ENCODE results near the gene ARMC9.
A peak's percentile ranks its signal among the peaks of the same experiment; 100 is the strongest.

ARMC9 gene

DNA sequence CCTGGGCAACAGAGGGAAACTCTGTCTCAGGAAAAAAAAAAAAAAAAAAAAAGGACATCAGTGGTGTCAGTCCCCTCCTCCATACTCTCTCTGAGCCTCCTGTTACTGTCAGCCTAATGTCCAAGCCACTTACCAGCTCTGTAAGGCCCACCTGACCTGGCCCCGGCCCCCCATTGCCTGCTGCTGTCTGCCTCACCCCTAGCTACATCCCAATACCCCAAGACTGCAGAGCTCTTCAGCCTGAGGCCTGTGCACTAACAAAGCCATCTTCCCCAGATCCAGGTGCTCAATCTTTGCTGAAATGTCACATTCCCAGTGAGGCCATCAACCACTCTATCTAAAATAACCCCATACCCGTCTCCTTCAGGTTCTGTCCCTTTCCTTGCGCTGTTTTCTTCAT, 5.7 kb downstream of the ARMC9 start:
- no peak for DNase-seq

DNA sequence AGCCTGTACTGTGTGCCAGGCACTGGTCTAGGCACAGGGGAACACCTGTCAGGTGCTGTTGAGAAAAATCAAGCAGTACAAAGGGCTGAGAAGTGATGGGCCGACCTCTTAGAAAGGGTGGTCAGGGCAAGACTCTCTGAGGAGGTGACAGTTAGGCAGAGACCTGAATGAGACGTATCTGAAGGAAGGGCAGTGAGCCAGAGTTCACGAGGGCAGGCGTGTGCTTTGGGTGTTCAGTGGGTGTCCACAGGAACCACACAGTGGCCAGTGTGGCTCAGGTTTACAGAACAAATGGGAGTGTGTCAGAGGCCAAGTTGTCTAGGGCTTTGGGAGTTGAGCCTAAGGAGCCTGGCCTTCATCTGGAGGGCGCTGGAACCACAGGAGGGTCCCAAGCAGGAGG, 6.2 kb downstream of the ARMC9 start:
- DNase-seq, result no peak

DNA sequence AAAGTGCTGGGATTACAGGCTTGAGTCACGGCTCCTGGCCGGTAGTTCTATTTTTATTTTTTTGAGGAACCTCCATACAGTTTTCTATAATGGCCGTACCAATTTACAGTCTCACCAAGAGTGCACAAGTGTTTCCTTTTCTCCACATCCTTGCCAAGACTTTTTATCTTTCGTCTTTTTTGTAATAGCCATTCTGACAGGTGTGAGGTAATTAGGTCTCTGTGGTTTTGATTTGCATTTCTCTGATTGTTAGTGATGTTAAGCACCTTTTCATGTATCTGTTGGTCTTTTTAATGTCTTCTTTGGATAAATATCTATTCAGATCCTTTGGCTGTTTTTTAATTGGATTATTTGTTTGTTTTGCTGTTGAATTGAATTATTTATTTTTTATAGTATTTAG, 9.3 kb downstream of the ARMC9 start:
- DNase-seq, result no peak

DNA sequence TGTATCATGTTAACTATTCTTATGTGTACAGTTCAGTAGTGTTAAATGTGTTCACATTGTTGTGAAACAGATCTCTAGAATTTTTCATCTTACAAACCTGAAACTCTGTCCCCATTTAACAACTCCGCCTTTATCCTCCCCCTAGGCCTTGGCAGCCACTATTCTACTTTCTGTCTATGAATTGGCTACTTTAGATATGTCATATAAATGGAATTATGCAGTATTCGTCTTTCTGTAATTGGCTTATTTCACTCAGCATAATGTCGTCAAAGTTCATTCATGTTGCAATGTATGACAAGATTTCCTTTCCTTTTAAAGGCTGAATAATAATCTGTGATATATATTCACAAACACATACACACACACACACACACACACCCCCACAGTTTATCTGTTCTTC, 12.4 kb downstream of the ARMC9 start:
- DNase-seq, result no peak

DNA sequence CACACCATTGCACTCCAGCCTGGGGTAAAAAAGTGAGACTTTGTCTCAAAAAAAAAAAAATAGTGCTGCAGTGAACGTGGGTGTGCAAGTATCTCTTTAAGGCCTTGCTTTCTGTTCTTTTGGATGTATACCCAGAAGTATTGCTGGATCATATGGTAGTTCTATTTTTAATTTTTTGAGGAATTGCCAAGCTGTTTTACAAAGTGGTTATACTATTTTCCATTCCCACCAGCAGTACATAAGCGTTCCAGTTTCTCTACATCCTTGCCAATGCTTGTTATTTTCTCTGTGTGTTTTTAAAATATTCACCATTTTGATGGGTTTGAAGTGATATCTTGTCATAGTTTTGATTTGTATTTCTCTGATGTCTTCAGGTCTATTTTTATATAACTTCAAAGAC, 13.1 kb downstream of the ARMC9 start:
- no peak for DNase-seq

DNA sequence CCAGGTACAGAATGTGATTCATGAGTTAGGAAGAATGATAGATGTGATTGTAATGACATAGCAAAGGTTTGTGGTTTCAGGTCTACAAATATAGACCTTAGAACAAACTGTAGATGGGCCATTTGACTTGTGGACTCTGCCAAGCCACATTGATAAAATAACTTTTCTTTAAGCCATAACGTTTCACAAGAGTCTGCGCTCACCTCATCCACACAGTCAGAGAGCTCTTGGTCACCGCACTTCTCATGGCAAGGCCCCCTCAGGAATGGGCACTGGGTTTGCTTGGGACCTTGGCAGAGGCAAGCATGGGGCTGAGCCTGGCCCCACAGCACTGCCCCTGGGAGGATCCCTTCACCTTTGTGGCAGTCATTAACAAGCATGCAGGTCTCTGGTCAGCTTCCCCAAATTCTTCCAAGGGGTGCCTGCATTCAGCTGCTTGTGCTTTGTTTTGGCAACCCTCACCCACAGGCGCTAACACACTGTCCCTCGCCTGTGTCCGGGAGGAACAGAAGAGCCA, 14.0 kb downstream of the ARMC9 start:
- no peak for DNase-seq

DNA sequence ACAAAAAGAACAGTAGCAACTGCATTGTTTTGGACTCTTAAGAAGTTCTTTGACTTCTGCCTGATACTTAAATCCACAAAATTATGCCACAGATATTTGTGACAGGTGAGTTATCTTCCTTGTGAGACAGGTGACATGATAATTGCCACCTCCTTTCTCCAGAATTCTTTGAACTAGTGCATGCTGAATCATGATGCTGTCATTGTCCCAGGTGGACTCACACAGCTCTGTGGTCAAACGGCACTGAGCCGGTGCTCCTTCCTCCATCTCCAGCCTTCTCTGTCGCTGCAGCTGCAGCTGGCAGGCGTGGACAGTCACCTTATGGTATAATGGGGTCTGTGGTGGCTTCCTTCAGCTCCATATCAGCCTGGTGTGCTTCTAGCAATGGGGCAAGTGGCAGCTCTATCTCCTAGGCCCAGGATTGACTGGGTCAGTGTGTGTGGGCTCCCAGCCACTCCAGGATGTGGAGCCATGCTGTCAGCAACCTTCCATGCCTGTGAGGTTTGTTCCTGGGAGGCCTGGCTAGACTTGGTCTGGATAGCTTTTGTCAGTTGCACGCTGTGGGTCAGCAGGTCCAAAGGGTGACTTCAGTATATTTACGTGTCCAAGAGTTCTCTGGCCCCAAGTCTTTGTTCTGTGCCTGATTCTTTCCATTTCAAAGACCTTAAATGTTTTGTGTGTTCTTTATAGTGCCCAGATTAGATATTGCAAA, 15.7 kb downstream of the ARMC9 start:
- DNase-seq, result no peak

DNA sequence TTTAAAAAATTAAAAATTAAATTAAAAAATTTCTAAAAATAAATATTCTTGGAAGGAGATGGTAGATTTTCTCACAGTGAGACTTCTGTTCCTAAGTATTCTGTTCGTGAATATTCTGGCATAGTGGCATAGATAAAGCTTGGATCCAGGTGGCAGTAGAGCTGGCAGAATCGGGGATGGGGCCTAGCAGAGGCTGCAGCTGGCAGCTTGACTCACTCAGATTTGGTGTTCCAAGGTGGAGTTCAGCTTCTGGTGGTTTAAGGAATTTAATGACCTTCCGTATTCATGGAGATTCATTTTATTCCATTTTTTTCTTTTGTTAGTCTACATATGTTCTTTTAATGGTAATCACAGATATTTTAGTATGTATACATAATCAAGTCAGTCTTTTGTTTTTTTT, 19.9 kb downstream of the ARMC9 start:
- no peak for DNase-seq

DNA sequence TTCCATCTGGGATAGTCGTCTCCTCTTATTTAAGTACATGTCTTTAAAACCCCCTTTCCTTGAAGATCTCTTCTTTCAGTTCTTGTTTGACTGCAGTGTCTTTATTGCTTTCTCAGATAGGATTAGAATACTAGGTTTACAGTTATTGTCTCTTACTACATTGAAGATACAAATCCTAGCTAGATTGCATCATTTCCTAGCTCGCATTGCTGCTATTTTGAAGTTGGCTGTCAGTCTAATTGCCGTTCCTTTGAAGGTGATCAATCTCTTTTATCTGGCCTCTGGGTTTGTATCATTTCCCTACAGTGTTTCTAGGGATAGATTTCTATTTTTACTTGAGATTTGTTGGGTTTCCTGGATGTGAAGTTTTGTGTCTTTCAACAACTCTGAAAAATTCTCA, 20.9 kb downstream of the ARMC9 start:
- DNase-seq, result no peak

DNA sequence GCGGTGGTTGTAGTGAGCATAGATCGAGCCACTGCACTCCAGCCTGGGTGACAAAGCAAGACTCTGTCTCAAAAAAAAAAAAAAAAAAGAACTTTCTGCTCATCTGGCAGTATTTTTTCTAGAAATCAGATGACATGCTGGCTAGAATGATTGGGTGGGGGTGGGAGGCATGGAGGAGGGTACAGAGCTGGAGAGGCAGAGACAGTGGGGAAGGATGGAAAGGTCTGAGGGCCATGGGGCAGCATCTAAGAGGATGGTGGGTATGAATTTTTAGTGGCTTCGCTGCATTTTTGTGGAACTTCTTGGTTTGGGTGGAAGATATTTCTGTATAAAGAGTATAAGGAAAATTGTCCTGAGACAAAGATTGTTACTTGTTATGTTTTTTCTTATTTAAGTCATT, 23.3 kb downstream of the ARMC9 start:
- DNase-seq, result peak; percentile 33

DNA sequence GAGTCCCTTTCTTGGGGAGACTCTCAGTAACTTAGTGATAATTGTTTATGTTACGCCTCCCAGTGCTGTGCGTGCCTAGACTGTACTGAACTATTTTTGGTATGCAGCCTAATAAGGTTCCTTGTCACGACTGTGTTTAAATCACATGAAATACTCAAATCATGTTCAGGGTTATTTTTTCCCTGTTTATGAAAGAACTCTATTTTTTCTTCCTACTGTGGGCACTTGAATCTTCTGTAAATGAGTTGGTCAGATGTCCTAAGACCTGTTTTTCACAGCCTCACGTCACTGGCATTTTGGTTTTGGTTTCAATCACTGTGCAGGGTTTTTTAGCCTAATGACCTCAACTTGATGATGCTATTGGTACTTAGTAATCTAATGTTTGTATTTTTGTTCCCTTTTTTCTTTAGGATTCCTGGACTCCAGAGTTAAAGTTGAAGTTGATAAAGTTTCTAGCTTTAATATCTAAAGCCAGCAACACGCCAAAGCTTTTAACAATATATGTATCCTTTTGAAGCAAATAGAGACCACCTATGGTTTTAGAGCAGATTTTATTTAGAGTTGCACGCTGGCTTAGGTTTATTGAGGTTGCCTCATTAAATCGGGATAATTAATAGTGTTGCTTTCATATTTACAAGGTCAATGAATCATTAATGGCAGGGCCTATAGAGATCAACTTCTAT, 24.0 kb downstream of the ARMC9 start:
- peak; percentile 66 for DNase-seq

DNA sequence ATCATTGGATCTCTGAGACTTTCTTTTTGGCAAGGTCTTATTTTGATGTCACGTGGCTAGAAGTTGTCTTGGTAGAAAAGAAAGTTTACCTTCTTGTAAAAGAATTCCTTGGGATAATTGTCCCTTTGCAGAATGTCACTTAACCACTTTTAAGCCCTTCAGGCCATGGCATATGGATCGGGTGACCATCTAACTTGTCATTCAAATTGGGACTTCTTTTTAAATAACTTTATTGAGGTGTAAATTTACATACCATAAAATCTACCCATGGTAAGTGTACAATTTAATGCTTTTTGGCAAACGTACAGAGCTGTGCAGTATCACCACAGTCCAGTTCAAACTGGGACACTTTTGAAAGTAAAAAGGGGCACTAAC, 24.6 kb downstream of the ARMC9 start:
- DNase-seq, result no peak

DNA sequence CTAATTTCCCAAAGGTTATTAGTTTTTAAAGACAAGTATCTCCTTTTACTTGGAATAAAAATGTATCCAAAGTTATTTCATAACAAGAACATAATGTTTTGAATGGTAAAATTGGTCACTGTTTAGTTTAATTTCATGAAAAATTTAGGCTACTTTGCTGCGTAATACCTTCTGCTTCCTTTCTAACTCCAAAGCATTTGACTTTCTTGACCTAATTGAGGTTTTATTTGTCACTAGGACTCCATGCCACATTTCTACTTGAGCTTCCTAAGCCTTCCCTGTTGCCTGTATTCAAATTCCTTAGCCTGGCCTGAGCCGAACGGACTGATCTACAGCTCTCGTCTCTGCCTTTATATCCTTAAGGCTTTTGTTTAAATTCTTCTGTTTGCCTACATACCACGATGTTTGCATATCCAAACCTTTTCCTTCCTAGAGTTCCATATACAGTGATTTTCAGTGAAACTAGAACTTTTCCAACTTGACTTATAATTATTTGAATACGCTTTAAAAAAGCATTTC, 25.1 kb downstream of the ARMC9 start:
- DNase-seq, result peak; percentile 9

DNA sequence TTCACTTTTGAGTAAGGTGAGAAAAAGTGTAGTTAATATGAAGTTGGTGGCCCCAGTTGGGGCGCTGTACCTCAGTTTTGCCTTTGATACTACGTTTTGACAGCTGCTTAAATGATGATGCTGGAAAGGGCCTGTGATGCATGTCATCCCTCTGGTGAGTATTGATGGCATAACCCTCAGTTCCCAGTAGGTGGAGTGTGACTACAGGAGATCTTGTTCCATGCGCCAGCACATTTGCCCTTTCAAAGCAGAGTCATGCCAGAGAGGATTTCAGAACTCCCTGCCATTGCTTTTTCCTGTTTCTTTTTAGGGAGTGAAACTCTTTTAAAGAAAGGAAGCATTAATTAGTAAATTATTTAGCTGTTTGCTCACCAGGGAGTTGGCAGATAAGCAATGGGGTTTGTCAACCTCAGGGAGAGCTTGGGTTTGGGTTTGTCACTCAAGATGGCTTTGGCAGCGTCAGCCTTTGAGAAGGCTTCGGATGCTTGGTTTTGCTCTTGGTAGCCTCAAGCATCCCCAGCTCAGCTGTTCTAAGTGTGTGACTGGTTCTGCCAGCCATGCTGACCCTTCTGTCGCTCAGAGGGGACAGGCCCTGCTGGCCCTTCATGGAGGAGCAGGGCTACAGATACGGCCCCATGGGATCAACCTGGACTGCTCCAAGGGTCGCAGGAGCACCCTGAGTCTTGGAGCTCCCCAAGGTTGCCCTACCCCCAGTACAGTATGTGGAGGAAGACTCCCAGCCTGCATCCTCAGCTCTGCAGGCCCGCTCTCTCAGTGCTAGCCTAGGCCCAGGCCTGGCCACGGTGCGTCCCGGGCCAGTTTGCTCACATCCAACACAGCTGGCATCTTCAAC, 29.1 kb downstream of the ARMC9 start:
- DNase-seq, result peak; percentile 77

DNA sequence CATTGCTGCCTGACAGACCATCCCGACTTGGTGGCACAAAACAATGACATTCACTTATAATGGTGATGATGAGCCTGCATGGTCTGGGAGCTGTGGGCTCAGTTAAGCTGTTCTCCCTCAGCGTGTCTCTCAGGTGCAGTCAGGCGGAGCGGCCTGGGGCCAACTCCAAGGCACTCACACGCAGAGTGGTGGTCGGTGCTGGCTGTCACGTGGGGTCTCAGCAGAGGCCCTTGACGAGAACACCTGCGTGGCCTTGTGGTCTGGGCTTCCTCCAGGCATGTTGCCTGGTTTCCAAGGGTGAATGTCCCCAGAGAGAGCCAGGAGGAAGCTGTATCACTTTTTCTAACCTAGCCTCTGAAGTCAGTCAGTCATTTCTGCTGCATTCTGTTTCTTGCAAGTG, 29.8 kb downstream of the ARMC9 start:
- no peak for DNase-seq

DNA sequence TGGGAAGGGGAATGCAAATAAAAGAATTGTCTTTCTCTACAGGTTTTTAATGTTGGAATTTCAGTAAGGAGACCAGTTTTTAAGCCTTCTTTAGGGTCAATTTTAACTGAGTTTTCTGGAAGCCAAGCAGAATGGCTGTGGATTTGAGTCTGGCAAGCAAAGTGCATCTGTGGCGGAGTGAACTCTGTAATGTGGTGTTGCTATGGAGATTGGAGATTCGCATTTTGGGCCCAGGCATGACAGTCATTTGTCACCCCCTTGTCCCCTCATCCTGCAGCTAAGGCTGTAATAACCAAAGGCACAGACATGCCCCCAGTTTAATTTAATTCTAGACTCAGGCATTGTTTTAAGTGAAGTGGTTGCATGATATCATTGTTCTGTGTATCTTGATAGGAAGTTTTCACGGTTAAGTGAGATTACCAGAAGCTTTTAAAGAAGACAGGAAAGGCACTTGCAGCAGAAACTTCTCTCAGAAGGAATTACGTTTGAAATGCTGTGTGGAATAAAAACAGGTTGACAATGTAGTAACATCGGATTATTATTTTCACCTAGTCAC, 30.6 kb downstream of the ARMC9 start:
- DNase-seq, result no peak

DNA sequence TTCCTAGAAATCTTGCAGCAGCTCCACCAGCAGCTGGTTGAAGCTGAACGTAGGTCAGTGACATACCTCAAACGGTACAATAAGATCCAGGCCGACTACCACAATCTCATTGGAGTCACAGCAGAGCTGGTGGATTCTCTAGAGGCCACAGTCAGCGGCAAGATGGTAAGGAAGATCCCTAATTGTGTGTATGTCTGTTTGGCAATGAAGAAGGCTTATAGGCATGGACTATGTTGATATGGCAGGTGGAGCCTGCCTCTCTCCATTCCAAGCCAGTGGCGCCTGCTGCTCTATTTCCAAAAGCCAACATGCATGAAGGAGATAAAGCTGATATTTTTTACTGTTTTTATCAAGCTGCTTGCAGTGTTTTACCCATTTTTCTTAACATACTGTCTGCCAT, 36.8 kb downstream of the ARMC9 start:
- no peak for DNase-seq

DNA sequence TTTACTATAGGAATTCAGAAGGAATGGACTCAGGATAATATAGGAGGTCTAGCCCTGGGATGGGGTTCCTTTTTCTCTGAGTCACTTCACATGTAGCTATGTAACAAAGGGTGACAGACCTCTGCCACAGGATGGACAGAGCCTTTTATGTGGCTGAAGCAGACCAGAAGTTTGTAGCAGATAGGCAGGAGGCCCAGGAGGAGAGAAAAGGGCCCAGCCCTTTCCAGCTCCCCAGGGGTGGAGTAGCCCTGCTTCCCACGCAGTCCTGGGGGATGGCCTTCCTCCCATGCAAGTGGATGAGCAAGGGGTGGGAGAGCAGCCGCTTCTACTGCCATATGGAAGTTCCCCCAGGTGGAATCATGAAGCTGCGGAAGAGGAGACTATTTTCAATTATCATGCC, 40.3 kb downstream of the ARMC9 start:
- DNase-seq, result no peak

DNA sequence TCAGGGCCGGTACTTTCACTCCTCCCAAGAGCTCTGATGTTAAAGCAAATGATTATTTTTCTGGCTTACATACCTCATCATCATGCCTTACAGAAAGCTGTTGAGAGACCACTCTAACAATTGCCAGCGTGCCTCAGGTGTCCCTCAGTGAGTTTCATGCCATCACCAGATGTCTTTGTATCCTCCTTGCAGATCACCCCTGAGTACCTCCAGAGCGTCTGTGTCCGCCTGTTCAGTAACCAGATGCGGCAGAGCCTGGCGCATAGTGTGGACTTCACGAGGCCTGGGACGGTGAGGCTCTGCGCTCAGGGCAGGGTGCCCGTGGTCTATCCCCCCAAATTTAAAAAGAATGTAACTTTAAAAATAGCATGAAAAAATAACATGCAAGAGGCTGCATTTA, 41.3 kb downstream of the ARMC9 start:
- no peak for DNase-seq

DNA sequence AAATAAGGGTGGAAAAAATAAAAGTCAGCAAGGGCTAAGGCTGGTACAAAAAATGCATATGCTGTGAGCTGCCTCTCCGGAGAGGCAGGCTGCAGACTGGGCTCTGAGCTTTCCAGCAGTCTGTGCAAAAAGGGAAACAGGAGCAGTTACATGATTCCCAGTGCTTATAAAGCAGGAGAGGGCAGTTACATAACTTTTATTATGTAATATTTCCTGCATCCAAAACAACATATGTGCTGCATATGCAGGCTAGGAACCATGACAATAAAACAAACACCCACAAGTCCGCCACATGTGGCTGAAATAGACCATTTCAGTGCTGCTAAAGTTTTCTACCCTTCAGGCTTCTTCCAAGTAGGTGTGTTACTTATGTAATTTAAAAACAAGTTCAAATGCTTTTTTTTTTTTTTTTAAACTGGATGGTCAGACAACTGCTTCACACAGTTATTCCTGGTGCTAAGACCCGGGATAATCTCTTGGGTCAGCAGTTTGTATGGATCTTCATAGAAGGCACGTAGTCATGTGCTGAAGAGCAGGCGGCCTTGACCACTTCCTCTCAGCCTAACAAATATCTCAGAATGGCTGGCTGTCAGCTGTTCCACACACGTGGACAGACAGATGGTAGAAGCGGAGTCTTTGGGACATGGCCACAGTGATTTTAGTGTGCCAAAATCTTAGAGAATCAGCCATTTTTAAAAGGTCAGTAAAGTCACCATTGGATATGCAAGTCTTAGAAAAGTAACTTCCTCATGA, 43.5 kb downstream of the ARMC9 start:
- no peak for DNase-seq

DNA sequence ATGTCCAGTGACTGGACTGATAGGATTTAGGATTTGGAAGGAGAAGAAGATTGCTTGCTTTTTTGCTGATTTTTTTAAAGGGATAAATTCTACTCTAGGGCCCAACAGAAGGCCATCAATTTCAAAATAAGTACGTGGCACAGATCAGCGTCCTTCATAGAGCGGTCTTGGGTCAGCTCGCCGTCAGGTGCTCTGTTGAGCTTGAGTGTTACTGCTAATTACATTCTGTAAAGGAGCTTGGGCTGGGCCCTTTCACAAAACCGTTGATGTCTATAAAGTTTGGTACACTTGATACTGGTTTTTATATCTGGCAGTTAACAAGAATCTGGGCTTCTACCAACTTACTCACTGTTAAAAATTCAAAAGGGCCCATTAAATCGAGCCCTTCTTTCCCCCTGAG, 45.4 kb downstream of the ARMC9 start:
- no peak for DNase-seq
